D341Med (cell line): ENCODE results near the gene CLCN5.

Source experiments
- DNase-seq: peaks from one replicate; pipeline ENCODE4 v3.0.0; 2012; ENCODE audit warnings: low spot score

The CLCN5 gene

GRCh38 chrX:50088645-50089044 is 166.2 kb downstream of the CLCN5 start:
- DNase-seq, result no peak

GRCh38 chrX:50093625-50094024 is 171.2 kb downstream of the CLCN5 start:
- DNase-seq, result no peak

DNA sequence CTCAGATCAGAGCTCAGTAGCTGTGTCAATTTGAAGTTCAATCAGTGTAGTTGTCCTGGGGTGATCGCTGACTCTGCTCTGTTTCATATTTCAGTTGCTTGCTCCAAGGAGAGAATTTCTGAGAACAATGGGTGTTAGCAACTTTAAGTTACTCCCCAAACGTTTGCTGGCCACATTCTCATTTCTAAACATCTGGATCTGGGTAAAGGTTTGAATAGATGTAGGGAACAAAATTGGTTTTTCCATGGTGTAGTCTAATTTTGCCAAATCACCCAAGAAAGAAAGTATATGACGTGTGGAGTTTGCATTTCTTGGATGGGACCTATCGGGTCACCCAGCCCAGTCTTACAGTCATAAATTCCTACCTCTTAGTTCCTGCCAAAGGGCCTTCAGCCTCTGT is 174.7 kb downstream of the CLCN5 start:
- DNase-seq, result no peak

DNA sequence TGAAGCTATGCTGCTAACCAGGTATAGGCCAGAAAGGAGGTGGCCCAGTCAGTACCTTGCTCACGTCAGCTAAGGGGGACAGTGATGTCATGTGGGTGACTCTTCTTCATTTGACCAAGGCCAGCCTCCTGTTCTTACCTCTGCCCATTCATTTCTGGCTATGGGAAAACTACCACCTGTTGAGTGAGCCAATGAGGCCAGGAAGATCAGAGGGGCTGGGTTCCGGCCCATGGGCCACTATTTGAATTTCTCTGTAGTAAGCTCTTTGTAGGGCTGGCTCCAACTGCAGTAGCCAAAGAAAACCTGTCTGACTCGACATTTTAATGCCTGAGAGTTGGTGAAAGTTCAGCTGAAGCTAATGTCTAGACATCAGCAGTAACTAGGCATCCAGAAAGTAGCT is 175.8 kb downstream of the CLCN5 start:
- DNase-seq, result no peak

GRCh38 chrX:50098749-50099148 is 176.4 kb downstream of the CLCN5 start:
- no peak for DNase-seq

GRCh38 chrX:50099331-50099730 is 176.9 kb downstream of the CLCN5 start:
- DNase-seq, result no peak

- DNase-seq, result peak; percentile 30
These were observed 177.8 kb downstream of the CLCN5 start for GRCh38 chrX:50100188-50100587.

- DNase-seq, result no peak
These were observed 180.8 kb downstream of the CLCN5 start for GRCh38 chrX:50103176-50103575.

DNA sequence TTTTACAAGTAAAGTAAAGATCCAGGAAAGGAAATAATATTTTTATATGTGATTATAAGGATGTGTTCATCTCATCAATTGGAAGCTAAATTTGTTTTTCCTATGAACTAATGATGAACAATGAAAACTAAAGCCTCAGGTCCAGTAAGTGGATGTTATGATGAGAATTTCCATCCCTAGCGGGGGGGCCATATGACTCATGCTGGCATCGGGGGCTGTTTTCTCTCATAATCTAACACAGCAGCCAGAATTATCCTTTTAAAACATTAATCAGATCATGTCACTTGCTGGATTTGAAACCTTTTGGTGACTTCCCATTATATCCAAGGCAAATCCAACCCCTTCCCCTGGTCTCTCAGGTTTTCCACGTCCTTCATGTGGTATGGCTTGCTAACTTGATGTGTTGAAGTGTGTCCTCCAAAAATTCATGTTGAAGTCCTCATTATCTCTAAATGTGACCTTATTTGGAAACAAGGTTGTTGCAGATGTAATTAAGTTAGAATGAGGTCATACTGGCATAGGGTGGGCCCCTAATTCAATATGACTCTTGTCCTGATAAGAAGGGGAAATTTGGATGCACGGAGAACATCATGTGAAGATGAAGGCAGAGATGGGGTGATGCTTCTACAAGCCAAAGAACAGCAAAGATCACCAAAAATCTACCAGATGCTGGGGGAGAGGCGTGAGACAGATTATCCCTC is 181.6 kb downstream of the CLCN5 start:
- no peak for DNase-seq

DNA sequence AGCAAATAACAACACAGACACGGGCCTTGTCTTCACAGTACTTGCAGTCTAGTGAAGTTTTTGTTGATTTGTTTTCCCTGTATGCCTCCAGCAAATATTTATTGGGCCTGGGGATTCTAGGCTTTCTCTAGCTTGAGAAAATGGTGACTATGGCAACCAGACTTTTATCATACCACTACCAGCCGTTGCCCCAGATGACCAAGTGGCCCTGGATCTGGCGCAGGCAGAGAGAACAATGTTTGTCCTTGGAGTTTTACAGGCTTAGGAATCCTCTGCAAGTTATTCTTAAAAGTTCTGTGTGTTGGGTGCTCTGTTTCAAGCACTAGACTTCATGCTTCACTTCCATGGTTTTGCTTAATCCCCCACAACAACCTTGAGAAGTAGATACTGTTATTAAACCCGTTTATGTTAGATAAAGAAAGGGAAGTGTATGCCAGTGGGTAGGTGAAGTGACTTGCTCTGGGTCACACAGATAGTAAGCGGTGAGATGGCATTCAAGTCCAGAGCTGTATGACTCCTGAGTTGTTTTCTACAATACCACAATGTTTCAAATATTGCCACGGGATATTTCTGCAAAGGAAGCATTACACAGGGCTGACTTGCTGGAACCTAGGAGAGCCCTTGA is 183.8 kb downstream of the CLCN5 start:
- no peak for DNase-seq

DNA sequence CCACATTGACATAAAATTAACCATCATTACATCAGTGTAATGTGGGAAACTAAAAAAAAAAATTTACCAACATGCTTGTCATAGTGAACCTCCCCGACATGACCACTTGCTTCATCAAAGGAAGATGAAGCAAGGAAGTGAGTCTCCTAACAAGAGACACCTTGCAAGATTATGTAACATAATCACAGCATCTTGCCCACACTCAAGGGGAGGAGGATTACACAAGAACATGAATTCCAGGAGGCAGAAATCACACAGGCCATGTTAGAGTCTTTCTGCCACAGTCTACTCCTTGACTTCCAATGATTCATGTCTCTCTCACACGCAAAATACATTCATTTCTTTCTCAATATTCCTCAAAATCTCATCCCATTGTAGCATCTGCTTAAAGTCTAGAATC is 185.1 kb downstream of the CLCN5 start:
- no peak for DNase-seq

DNA sequence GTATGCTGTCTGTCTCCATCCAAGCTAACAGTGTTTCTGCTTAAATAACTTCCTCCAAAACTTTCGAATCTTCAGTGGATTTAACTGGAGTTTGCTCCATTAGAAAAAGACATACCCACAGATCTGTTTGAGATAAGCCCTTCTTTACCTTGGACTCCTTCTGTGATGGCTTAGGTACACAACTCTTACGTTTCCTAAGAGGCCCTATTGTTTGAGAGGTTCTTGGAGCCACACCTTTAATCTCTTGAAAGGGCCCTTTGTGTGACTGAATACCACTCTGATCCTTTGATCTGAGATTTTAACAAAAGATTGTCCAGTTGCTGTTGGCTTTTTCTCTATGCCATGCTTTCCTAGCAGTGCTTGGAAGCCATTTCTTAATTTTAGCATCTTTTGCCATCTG is 185.9 kb downstream of the CLCN5 start:
- no peak for DNase-seq

- DNase-seq, result no peak
These were observed 189.3 kb downstream of the CLCN5 start for GRCh38 chrX:50111742-50112141.

DNA sequence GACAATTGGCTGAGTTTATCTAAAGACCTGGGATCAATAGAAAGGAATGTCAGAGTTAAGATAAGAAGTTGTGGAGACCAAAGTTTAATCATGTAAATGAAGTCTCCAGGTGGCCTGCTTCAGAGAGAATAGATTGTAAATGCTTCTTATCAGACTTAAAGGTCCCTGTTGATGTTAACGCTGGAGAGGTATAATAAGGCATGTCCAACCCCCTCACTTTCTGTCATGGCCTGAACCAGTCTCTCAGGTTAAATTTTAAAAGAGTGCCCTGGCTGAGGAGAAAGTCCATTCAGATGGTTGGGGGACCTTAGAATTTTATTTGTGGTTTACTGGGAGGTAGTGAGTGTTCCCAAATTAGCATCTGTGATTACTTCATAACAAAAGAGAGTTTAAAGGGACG is 191.7 kb downstream of the CLCN5 start:
- DNase-seq, result no peak

GRCh38 chrX:50115973-50116372 is 193.6 kb downstream of the CLCN5 start:
- no peak for DNase-seq

- DNase-seq, result no peak
These were observed 195.1 kb downstream of the CLCN5 start for GRCh38 chrX:50117476-50117875.

DNA sequence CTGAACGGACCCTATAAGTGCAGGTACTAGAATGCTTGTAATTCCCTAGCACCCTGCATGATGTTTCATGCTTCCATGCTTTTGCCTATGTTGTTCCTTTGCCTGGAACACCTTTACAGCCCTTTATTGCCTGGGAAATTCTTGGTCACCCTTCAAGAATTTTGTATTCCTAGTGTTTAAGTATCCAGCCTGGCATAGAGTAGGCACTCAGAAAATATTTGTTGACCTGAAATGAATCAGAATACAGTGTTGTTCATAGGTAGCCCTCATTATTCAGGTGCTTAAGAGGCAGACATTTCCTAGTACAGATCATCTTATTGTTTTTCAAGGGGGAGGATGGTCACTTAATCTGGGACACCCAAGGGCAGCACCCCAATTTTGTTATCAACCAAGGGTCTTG is 203.1 kb downstream of the CLCN5 start:
- DNase-seq, result no peak

GRCh38 chrX:50147972-50148371 is 225.6 kb downstream of the CLCN5 start:
- no peak for DNase-seq
